EL (cell line): ENCODE results near the gene NOS1AP.

Source experiments
- DNase-seq: peaks from one replicate; pipeline ENCODE4 v3.0.0-alpha.2; 2016

The NOS1AP gene

DNA sequence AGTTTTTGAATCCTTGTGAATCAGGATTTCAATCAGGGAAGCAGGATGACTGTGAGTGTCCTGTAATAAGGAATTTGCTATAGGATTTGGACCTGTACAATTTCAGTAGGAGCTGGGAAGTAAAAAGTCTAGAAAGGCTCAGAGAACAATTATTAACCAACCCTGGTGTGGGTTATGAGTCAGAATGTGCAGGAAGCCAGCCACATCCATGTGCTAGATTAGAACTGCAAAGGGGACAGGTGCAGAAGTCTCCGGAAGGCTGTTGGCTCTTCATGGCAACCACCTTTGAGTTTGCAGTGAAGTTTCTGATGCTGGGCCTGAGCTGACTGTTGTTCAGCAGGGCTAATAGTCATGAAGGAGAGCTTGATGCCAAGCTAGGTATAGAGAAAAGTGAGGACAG, 236.5 kb downstream of the NOS1AP start:
- DNase-seq, result peak; percentile 23

GRCh38 chr1:162310337-162310736, 240.8 kb downstream of the NOS1AP start:
- DNase-seq, result peak; percentile 54

- DNase-seq, result no peak
Measured at GRCh38 chr1:162314206-162314605, 244.7 kb downstream of the NOS1AP start.

GRCh38 chr1:162315673-162316072, 246.2 kb downstream of the NOS1AP start:
- DNase-seq, result no peak

DNA sequence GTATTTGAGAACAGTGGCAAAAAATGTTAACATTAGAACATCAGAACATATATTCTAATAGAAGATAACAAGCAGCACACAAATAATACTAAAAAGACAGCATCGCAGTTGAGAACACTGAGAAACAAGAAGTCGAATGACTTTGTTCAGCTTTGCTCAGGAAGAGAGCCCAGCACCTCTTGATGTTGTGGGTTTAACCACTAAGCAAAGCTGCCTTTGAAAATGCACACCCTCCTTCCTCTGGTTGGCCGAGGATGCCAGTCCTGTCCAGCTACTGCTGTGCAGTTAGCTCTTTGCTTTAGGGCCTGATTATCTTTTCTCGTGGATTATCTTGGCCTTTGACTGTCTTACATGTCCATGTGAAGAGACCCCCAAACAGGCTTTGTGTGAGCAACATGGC, 246.7 kb downstream of the NOS1AP start:
- DNase-seq, result no peak

DNA sequence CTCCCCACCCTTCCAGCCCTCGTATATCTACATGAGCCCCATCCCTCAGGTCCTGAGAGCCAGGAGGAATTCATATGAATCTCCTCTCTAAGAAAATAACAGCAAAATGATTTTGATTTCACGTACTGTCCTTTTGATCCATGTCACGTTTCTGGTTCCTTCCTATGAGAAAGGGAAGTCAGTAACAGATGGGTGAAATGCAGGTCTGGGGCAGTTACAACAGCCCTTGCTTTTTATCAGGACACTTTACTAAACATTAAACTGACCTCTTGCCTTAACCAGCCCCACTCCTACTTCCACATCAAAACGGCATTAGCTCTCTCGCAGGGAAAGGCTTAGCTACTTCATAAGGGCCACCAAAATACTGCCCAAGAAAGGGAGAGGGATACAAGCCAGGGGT, 248.1 kb downstream of the NOS1AP start:
- DNase-seq, result no peak

DNA sequence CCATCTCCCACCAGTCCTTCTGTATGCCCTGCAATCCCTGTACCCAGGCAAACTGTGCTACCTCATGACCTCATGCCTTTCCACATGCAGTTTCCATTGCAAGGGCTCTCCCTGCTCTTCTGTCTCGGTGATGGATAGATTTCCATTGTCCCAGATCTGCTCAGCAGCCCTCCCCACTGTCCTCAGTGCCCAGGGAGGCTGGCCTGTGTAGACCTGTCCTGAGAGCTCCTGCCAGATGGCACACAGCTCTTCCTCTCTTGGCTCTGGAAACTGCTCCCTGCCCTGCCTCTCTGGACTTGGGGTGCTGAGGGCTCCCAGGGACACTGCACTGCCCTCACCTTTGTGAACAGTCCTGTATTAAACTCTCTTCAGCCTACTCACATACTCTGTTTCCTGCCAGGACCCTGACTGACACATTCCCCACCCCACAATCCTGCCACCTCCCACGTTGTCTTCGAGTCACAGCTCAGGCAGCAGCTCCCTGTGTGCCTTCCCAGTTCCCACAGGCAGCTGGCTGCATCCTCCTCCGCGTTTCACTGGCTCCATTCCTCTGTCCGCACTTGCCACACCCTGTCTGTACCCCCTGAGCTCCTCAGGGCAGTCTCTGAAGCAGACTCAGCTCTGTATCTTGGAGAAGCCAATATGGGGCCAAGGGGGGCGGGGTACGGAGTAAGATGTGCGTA, 250.1 kb downstream of the NOS1AP start:
- peak; percentile 50 for DNase-seq

- no peak for DNase-seq
Measured at GRCh38 chr1:162321809-162322422, 252.4 kb downstream of the NOS1AP start.

- no peak for DNase-seq
Measured at GRCh38 chr1:162323023-162323422, 253.5 kb downstream of the NOS1AP start.

GRCh38 chr1:162324396-162324795, 254.9 kb downstream of the NOS1AP start:
- DNase-seq, result no peak

DNA sequence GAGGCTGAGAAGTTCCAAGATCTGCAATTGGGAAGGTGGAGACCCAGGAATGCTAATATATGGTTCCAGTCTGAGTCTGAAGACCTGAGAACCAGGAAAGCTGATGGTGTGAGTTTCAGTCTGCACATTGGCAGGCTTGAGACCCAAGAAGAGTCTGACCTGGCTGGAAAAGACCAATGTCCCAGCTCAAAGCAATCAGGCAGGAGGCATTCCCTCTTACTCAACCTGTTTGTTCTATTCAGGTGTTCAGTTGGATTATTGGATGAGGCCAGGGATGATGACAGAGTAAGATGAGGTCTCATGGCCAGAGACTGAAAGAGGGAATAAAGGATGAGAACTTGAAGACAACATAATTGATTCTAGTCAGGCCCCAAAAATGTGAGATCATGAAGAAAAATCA, 257.1 kb downstream of the NOS1AP start:
- no peak for DNase-seq

GRCh38 chr1:162327144-162327787, 257.8 kb downstream of the NOS1AP start:
- DNase-seq, result no peak

GRCh38 chr1:162327788-162328165, 258.3 kb downstream of the NOS1AP start:
- DNase-seq, result no peak

DNA sequence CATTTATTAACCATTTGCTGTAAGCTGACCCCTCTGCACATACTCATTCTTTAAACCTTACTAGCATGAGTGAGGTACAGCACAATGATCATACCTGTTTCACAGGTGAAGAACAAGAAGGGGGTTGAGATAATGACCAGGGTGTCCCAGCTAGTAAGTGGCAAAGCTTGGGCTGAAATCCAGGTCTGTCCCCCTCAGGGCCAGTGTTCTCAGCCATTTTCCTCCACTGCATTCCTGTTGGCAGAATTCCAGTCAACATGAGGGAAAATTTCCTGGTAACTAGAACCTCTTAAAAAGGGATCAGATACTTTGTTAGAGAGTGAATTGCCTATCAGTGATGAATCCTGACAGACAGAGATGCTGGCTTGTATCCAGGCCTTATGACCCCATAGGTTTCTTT, 259.0 kb downstream of the NOS1AP start:
- DNase-seq, result no peak

GRCh38 chr1:162329826-162330225, 260.3 kb downstream of the NOS1AP start:
- DNase-seq, result no peak

GRCh38 chr1:162333991-162334390, 264.5 kb downstream of the NOS1AP start:
- DNase-seq, result no peak

DNA sequence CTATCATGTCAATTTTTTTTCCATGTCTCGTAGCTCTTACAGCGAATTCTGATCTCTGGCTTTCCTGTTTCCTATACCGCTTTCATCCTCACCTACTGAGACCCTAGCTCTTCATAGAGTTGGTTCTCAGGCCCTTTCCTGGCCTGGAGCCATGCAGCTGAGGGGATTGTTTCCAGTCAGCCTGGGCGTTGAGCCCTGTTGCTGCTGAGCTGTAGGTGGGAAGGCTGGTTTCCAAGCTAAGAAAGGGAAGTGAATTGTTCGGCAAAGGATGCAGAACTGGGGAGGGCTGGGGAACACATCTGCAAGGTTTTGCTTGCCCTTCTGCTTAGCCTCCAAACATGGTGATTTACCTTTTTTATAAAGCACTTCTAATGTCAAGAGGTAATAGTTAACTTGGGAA, 265.6 kb downstream of the NOS1AP start:
- no peak for DNase-seq

DNA sequence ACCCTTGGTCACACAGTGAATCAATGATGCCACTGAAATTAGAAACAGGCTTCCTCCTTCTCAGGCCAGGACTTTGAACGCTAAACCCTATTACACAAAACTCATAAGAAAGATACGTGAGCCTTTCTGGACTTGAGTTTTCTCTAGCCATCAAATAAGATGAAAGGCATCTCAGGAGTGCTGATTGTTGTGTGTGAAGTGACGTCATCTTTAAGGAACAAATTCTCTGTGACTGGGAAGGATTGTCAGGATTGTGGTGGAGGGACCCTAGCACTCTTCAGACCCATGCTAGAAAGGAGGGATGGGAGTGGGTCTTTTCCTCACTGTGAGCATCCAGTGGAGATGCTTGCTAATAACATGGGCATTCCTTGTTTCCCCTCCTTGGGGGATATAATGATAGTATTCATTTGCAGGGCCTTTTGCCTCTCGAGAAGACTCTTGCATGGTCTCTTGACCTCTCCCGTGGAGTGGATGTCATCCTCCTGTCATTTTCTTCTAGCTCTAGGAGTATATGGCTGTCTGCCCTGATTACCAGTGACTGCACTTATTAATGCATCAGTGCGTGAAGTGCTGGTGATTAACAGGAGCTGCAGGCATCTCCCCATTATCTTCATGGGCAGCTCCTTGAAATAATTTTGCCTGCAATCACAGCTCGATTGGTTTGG, 267.3 kb downstream of the NOS1AP start:
- no peak for DNase-seq

DNA sequence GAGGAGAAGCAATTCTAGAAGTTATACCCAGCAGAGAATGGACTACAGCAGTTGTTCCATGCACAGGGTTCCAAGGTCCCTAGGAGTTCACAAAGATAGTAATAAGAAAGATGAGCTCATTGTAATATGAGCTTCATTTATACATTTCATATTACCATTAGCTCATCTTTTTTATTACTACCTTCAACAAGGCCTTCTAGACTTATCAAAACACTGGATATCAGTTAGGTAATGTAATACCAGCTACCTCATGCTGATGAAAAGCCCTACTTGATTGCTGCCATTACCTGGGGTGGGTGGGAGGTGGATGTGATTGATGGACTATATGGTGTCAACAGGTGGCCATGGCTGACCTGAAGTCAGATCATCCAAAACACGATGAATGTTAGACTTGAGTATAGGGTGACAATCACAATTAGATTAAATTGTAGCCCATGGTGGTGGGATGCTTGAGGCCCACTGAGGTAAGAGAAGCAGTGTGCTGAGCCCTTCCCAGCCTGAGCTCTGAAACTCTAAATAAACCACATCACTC, 273.0 kb downstream of the NOS1AP start:
- no peak for DNase-seq

- DNase-seq, result no peak
Measured at GRCh38 chr1:162343470-162343869, 274.0 kb downstream of the NOS1AP start.

- no peak for DNase-seq
Measured at GRCh38 chr1:162347281-162347680, 277.8 kb downstream of the NOS1AP start.

DNA sequence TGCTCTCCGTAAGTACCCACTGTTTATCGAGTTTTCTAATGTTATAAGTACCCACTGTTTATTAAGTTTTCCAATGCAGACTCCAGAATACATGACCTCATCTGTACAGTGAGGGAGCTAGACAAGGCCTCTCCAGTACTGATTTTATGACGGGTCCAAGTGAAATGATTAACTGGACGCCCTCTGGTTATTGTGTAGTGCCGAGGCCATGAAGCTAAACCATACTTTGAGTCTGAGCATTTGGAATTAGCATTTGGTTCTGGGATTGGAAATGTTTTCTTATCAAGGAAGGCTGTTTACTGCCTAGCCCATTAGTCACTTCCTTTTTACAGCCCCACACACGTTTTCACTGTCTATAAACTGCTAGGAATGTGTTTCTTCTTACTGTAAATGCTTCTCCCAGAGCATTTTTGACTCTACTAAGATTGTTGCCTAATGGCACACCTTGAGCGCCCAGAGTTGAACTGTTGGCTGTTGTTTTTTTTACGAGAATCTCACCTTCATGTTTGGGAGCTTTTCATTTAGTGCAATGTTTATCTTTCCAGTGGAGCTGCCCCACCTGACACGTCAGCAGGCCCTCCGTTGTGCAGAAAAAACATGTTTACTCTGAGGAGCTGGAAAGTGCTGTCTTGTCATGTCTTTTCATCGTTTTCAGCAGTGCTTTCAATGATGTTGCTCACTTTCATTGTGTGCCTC, 280.3 kb downstream of the NOS1AP start:
- peak; percentile 89 for DNase-seq

- no peak for DNase-seq
Measured at GRCh38 chr1:162351246-162351842, 281.9 kb downstream of the NOS1AP start.
